GM04503 (cell line): ENCODE data around the gene ENDOU.

ENCODE experiments used
- DNase-seq: peaks from one replicate; pipeline ENCODE4 v3.0.0-alpha.2; 2012; ENCODE audit warnings: low read depth

Gene ENDOU

GRCh38 chr12:47718531-47718930 is 6.8 kb downstream of the ENDOU start:
- DNase-seq, result no peak

- no peak for DNase-seq
Observed at GRCh38 chr12:47717443-47718193, 7.7 kb downstream of the ENDOU start.

- DNase-seq, result no peak
Observed at GRCh38 chr12:47717046-47717442, 8.2 kb downstream of the ENDOU start.

- no peak for DNase-seq
Observed at GRCh38 chr12:47715877-47716548, 9.3 kb downstream of the ENDOU start.

GRCh38 chr12:47715393-47715876 is 9.9 kb downstream of the ENDOU start:
- no peak for DNase-seq

- no peak for DNase-seq
Observed at GRCh38 chr12:47714826-47715386, 10.4 kb downstream of the ENDOU start.

GRCh38 chr12:47712171-47712570 is 13.1 kb downstream of the ENDOU start:
- no peak for DNase-seq

- DNase-seq, result no peak
Observed at GRCh38 chr12:47711448-47711847, 13.8 kb downstream of the ENDOU start.

GRCh38 chr12:47710278-47710677 is 15.0 kb downstream of the ENDOU start:
- DNase-seq, result no peak

- no peak for DNase-seq
Observed at GRCh38 chr12:47709671-47710070, 15.6 kb downstream of the ENDOU start.

- DNase-seq, result no peak
Observed at GRCh38 chr12:47709237-47709636, 16.1 kb downstream of the ENDOU start.

- no peak for DNase-seq
Observed at GRCh38 chr12:47707905-47708543, 17.3 kb downstream of the ENDOU start.

GRCh38 chr12:47707355-47707754 is 17.9 kb downstream of the ENDOU start:
- DNase-seq, result no peak

GRCh38 chr12:47705566-47706425 is 19.5 kb downstream of the ENDOU start, which contains the start of gene RPAP3:
RPAP3 (minus strand) TSS chr12:47706030; CDS start chr12:47702840, 3,190 bp downstream.
- no peak for DNase-seq

- no peak for DNase-seq
Observed at GRCh38 chr12:47705229-47705565, 20.1 kb downstream of the ENDOU start.

GRCh38 chr12:47704719-47705118 is 20.6 kb downstream of the ENDOU start:
- DNase-seq, result no peak

GRCh38 chr12:47700263-47700662 is 25.0 kb downstream of the ENDOU start:
- no peak for DNase-seq

GRCh38 chr12:47698631-47699030 is 26.7 kb downstream of the ENDOU start:
- DNase-seq, result no peak

GRCh38 chr12:47698055-47698454 is 27.2 kb downstream of the ENDOU start:
- DNase-seq, result no peak

GRCh38 chr12:47689215-47689614 is 36.1 kb downstream of the ENDOU start:
- DNase-seq, result no peak

GRCh38 chr12:47687636-47688035 is 37.7 kb downstream of the ENDOU start:
- DNase-seq, result no peak
